HCT116 (cell line): ENCODE measurements around the gene ZNF286A. TPM values are rescaled to one million over a fixed set of nuclear protein-coding genes. Genes with fewer than 3 reads are reported as not detected.

Experiments
- ATAC-seq: fragments of 200-7000 bp; cut with Tn5 transposase; 2 replicates; pipeline ENCODE4 v1.9.1; 2020; ENCODE audit warnings: mild to moderate bottlenecking, moderate library complexity
- BruUV-seq: library from RNA; stranded (reverse); fragments of 400-500 nt; replicated peaks from 2 replicates; lab custom pipeline; 2021; lab: Mats Ljungman, UMichigan
- CTCF ChIA-PET: fragments of 300-600 bp; sonication (Branson Sonifier 250); formaldehyde crosslinking; loops from one replicate; lab custom pipeline; 2021; ENCODE audit warnings: antibody characterized with exemption; lab: Charles Lee
- POLR2A ChIA-PET: fragments of 300-600, 350-600 bp; sonication (Branson Sonifier 250); formaldehyde crosslinking; loops from one replicate; lab custom pipeline; 2021; ENCODE audit warnings: antibody characterized with exemption; lab: Charles Lee
- RAD21 ChIA-PET, 2 experiments: fragments of 300-600 bp; sonication (Branson Sonifier 250); formaldehyde crosslinking; loops; one replicate each; lab custom pipeline; 2023; ENCODE audit warnings: low total read pairs in 2 of 2; ENCODE audit not compliant: uncharacterized antibody in 2 of 2, unreplicated experiment in 2 of 2, low non-redundant PET in 1 of 2; lab: Charles Lee
- DNase-seq: peaks from one replicate; pipeline ENCODE4 v3.0.0-alpha.2; 2010; ENCODE audit warnings: low read depth, low spot score
- H2AFZ ChIP-seq: fragments of 200-600 bp; shearing (Covaris generic), sonication (generic); 2 replicates; pipeline ENCODE4 v1.6.1; 2017; ENCODE audit warnings: low read depth, mixed run types, mixed read lengths, antibody characterized with exemption, low read length; ENCODE audit not compliant: poor library complexity, severe bottlenecking
- H3K27ac ChIP-seq: 2 replicates; pipeline ENCODE4 v1.5.1; 2012; ENCODE audit warnings: low read depth, low read length
- H3K27me3 ChIP-seq: fragments of 200-600 bp; sonication (generic); 2 replicates; pipeline ENCODE4 v1.6.1; 2016; ENCODE audit warnings: mixed run types, low read length, mixed read lengths; ENCODE audit not compliant: insufficient read depth
- H3K36me3 ChIP-seq, 2 experiments: fragments of 200-500 bp in 1 of 2; fragments of 200-600 bp in 1 of 2; sonication (Bioruptor generic) in 1 of 2; sonication (generic) in 1 of 2; 2 replicates each; pipeline versions ENCODE4 v1.5.1 to v1.6.1; 2014 to 2016; ENCODE audit warnings: low read length in 2 of 2, inconsistent platforms in 1 of 2, mixed read lengths in 1 of 2, mixed run types in 1 of 2; ENCODE audit not compliant: insufficient read depth in 2 of 2, control insufficient read depth in 1 of 2
- H3K4me1 ChIP-seq, 2 experiments: fragments of 200-600 bp in 1 of 2; sonication (generic) in 1 of 2; 2 replicates each; pipeline versions ENCODE4 v1.5.1 to v1.6.1; 2012 to 2017; ENCODE audit warnings: low read length in 2 of 2, inconsistent platforms in 1 of 2, mild to moderate bottlenecking in 1 of 2, mixed read lengths in 1 of 2, mixed run types in 1 of 2, moderate library complexity in 1 of 2; ENCODE audit not compliant: insufficient read depth in 2 of 2, control insufficient read depth in 1 of 2
- H3K4me2 ChIP-seq: fragments of 200-600 bp; sonication (generic); 2 replicates; pipeline ENCODE4 v1.6.1; 2017; ENCODE audit warnings: mixed run types, low read length, mixed read lengths
- H3K4me3 ChIP-seq, 2 experiments: fragments of 200-600 bp in 1 of 2; sonication (generic) in 1 of 2; replicated peaks in 1 of 2; 2 replicates each; pipeline ENCODE4 v1.5.1; 2011 to 2016; ENCODE audit warnings: low read length in 2 of 2, control low read depth in 1 of 2, low read depth in 1 of 2, mild to moderate bottlenecking in 1 of 2, mixed read lengths in 1 of 2, mixed run types in 1 of 2
- H3K79me2 ChIP-seq: fragments of 200-600 bp; sonication (generic); 2 replicates; pipeline ENCODE4 v1.6.1; 2017; ENCODE audit warnings: mild to moderate bottlenecking, mixed run types, low read length, moderate library complexity, mixed read lengths; ENCODE audit not compliant: insufficient read depth
- H3K9ac ChIP-seq: fragments of 200-600 bp; sonication (generic); 2 replicates; pipeline ENCODE4 v1.6.1; 2016; ENCODE audit warnings: low read length, mixed read lengths
- H3K9me2 ChIP-seq: fragments of 200-600 bp; sonication (generic), shearing (Covaris generic); 2 replicates; pipeline ENCODE4 v1.6.1; 2017; ENCODE audit warnings: mixed run types, mild to moderate bottlenecking, moderate library complexity; ENCODE audit not compliant: insufficient read depth
- H3K9me3 ChIP-seq, 2 experiments: fragments of 200-500 bp in 1 of 2; fragments of 200-600 bp in 1 of 2; sonication (Bioruptor generic) in 1 of 2; sonication (generic) in 1 of 2; 2 replicates each; pipeline ENCODE4 v1.6.1; 2014 to 2017; ENCODE audit warnings: low read length in 2 of 2, mixed read lengths in 2 of 2, inconsistent platforms in 1 of 2, low read depth in 1 of 2, mild to moderate bottlenecking in 1 of 2, mixed run types in 1 of 2, moderate library complexity in 1 of 2; ENCODE audit not compliant: control insufficient read depth in 1 of 2, insufficient read depth in 1 of 2
- H4K20me1 ChIP-seq: fragments of 200-600 bp; sonication (generic), shearing (Covaris generic); 2 replicates; pipeline ENCODE4 v1.6.1; 2017; ENCODE audit warnings: mixed run types, mild to moderate bottlenecking, moderate library complexity; ENCODE audit not compliant: insufficient read depth
- CBX3 ChIP-seq: IDR thresholded peaks from 2 replicates; pipeline ENCODE4 v1.6.1; 2012; ENCODE audit warnings: low read depth
- CEBPB ChIP-seq: IDR thresholded peaks from 2 replicates; pipeline ENCODE4 v1.6.1; 2012; ENCODE audit warnings: low read depth
- EGR1 ChIP-seq: IDR thresholded peaks from 2 replicates; pipeline ENCODE4 v1.6.1; 2012; ENCODE audit warnings: low read depth
- ELF1 ChIP-seq: IDR thresholded peaks from 2 replicates; pipeline ENCODE4 v1.6.1; 2012; ENCODE audit warnings: low read depth, borderline replicate concordance
- EZH2 ChIP-seq: fragments of 200-600 bp; sonication (generic); IDR thresholded peaks from 2 replicates; pipeline ENCODE4 v1.6.1; 2017; ENCODE audit warnings: antibody characterized with exemption, mixed run types
- EZH2phosphoT487 ChIP-seq: fragments of 200-600 bp; IDR thresholded peaks from 2 replicates; pipeline ENCODE4 v1.6.1; 2018; ENCODE audit warnings: antibody characterized with exemption, borderline replicate concordance
- FOSL1 ChIP-seq: IDR thresholded peaks from 2 replicates; pipeline ENCODE4 v1.6.1; 2012; ENCODE audit warnings: low read depth
- POLR2A ChIP-seq: IDR thresholded peaks from 2 replicates; pipeline ENCODE4 v1.7.0; 2011; ENCODE audit warnings: borderline replicate concordance; ENCODE audit not compliant: insufficient read depth, insufficient read length; ENCODE audit errors: extremely low read depth
- POLR2AphosphoS5 ChIP-seq: IDR thresholded peaks from 2 replicates; pipeline ENCODE4 v1.6.1; 2011; ENCODE audit warnings: mild to moderate bottlenecking, low read depth, low read length, moderate library complexity
- RAD21 ChIP-seq: IDR thresholded peaks from 2 replicates; pipeline ENCODE4 v1.6.1; 2012; ENCODE audit warnings: low read depth, mild to moderate bottlenecking
- SIN3A ChIP-seq: IDR thresholded peaks from 2 replicates; pipeline ENCODE4 v1.6.1; 2012; ENCODE audit warnings: low read depth
- SRF ChIP-seq: IDR thresholded peaks from 2 replicates; pipeline ENCODE4 v1.6.1; 2012; ENCODE audit warnings: low read depth
- TCF7L2 ChIP-seq: IDR thresholded peaks from 2 replicates; pipeline ENCODE4 v1.7.0; 2011; ENCODE audit warnings: borderline replicate concordance, inconsistent platforms; ENCODE audit not compliant: insufficient read depth, insufficient read length; ENCODE audit errors: extremely low read depth
- ZFX ChIP-seq: fragments of 450-650 bp; IDR thresholded peaks from 2 replicates; pipeline ENCODE4 v1.6.1; 2017
- ZNF274 ChIP-seq: fragments of 200-500 bp; sonication (Bioruptor generic); IDR thresholded peaks from 2 replicates; pipeline ENCODE4 v1.6.1; 2014; ENCODE audit warnings: mild to moderate bottlenecking, low read depth, low read length, inconsistent platforms
- intact Hi-C: fragments of 100-400 bp; cut with micrococcal nuclease; formaldehyde crosslinking; loops from 2 replicates; pipeline ENCODE4 v1.10.0; 2022
- total RNA-seq: library from RNA; stranded (reverse); gene quantifications from one replicate; pipeline ENCODE4 v1.2.1, GENCODE V29; 2021; ENCODE audit not compliant: unreplicated experiment
- TF ChIP-seq, protein P1 (sequence below): IDR thresholded peaks from 2 replicates; pipeline ENCODE4 v1.6.1; 2012
- TF ChIP-seq, protein P2 (sequence below): IDR thresholded peaks from 2 replicates; pipeline ENCODE4 v1.6.1; 2012; ENCODE audit warnings: low read depth
- TF ChIP-seq, protein P3 (sequence below), 3 experiments: fragments of 200-600 bp in 1 of 3; sonication (generic) in 1 of 3; IDR thresholded peaks in 2 of 3; conservative IDR thresholded peaks in 1 of 3; 2 replicates each; pipeline ENCODE4 v1.5.1; 2012 to 2017; ENCODE audit warnings: low read depth in 2 of 3, low read length in 2 of 3, antibody characterized with exemption in 1 of 3, borderline replicate concordance in 1 of 3, control low read depth in 1 of 3, mild to moderate bottlenecking in 1 of 3, mixed read lengths in 1 of 3, mixed run types in 1 of 3, moderate library complexity in 1 of 3; ENCODE audit not compliant: insufficient read depth in 1 of 3

The ZNF286A gene
- total RNA-seq, 1 experiment from 2014 or later = 37.0 TPM

DNA sequence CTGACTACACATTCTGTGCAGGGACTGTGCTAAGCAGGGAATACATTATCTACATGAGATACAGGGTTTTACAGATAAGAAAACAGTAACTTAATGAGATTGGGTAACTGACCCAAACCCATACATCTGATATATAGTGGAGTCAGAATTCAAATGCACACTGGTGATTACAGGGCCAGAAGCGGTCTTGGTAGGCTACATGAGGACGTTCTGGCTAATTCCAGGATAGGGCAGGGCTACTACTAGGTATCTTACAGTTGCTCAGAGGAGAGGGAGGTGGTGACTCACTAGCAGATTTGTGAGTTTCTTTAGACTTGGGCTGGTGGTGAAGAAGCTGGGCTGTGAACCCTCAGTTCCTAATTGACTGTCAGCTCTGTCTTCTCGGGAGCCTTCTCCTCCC, 36.9 kb upstream of the ZNF286A start:
- H3K36me3 ChIP-seq = peaks cover 2 to 7% of the 10 kb centered on the region in 2 experiments; a peak in 2 of 4 replicates
- DNase-seq (no peak), ATAC-seq (no peak)
- no peaks in the 10 kb centered on the region for H3K27me3 ChIP-seq
- ChIA-PET POLR2A (no interaction called here), CTCF (no interaction called here), RAD21 (no interaction called here)
- no peaks in the 10 kb centered on the region for H3K79me2 ChIP-seq
- H3K4me3 ChIP-seq = no peak overlapping the region
- no peak overlapping the region for H2AFZ ChIP-seq
- no peaks in the 10 kb centered on the region for H3K9me3 ChIP-seq
- no peak overlapping the region for H3K27ac ChIP-seq
- intact Hi-C loops = no loop called here
- no peak overlapping the region for H3K9ac ChIP-seq
- no peak for TF ChIP-seq ZFX
- no peak for TF ChIP-seq EZH2phosphoT487
- no peak for TF ChIP-seq TCF7L2
- TF ChIP-seq SIN3A = no peak
- TF ChIP-seq ELF1 = no peak
- TF ChIP-seq POLR2AphosphoS5 = no peak
- TF ChIP-seq, protein P1, sequence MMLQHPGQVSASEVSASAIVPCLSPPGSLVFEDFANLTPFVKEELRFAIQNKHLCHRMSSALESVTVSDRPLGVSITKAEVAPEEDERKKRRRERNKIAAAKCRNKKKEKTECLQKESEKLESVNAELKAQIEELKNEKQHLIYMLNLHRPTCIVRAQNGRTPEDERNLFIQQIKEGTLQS = no peak
- TF ChIP-seq RAD21 = no peak
- TF ChIP-seq FOSL1 = no peak
- no peak for TF ChIP-seq CEBPB
- TF ChIP-seq, protein P2, sequence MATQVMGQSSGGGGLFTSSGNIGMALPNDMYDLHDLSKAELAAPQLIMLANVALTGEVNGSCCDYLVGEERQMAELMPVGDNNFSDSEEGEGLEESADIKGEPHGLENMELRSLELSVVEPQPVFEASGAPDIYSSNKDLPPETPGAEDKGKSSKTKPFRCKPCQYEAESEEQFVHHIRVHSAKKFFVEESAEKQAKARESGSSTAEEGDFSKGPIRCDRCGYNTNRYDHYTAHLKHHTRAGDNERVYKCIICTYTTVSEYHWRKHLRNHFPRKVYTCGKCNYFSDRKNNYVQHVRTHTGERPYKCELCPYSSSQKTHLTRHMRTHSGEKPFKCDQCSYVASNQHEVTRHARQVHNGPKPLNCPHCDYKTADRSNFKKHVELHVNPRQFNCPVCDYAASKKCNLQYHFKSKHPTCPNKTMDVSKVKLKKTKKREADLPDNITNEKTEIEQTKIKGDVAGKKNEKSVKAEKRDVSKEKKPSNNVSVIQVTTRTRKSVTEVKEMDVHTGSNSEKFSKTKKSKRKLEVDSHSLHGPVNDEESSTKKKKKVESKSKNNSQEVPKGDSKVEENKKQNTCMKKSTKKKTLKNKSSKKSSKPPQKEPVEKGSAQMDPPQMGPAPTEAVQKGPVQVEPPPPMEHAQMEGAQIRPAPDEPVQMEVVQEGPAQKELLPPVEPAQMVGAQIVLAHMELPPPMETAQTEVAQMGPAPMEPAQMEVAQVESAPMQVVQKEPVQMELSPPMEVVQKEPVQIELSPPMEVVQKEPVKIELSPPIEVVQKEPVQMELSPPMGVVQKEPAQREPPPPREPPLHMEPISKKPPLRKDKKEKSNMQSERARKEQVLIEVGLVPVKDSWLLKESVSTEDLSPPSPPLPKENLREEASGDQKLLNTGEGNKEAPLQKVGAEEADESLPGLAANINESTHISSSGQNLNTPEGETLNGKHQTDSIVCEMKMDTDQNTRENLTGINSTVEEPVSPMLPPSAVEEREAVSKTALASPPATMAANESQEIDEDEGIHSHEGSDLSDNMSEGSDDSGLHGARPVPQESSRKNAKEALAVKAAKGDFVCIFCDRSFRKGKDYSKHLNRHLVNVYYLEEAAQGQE = no peak
- no peak for TF ChIP-seq ZNF274
- TF ChIP-seq, protein P3, sequence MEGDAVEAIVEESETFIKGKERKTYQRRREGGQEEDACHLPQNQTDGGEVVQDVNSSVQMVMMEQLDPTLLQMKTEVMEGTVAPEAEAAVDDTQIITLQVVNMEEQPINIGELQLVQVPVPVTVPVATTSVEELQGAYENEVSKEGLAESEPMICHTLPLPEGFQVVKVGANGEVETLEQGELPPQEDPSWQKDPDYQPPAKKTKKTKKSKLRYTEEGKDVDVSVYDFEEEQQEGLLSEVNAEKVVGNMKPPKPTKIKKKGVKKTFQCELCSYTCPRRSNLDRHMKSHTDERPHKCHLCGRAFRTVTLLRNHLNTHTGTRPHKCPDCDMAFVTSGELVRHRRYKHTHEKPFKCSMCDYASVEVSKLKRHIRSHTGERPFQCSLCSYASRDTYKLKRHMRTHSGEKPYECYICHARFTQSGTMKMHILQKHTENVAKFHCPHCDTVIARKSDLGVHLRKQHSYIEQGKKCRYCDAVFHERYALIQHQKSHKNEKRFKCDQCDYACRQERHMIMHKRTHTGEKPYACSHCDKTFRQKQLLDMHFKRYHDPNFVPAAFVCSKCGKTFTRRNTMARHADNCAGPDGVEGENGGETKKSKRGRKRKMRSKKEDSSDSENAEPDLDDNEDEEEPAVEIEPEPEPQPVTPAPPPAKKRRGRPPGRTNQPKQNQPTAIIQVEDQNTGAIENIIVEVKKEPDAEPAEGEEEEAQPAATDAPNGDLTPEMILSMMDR (IDR thresholded peaks at IDR 0.05 in 2 of 3, conservative IDR thresholded peaks at IDR 0.05 in 1 of 3; ENCODE audit: borderline replicate concordance in 1 of 3, insufficient read depth in 1 of 3, low read depth in 2 of 3, low read length in 2 of 3) = no peak
- TF ChIP-seq SRF = no peak
- TF ChIP-seq POLR2A = no peak
- no peak for TF ChIP-seq EZH2
- no peak for TF ChIP-seq EGR1
- TF ChIP-seq CBX3 = no peak
- no peak overlapping the region for H3K4me2 ChIP-seq
- H3K9me2 ChIP-seq = no peaks in the 10 kb centered on the region
- no TSS peak for BruUV-seq
- peaks cover 28 to 49% of the 10 kb centered on the region in 2 experiments for H3K4me1 ChIP-seq
- H4K20me1 ChIP-seq = no peaks in the 10 kb centered on the region
